Hypothalamus (tissue), 51 donors: Measurements from ENCODE around the gene ALDH3B1.
A peak's percentile ranks its signal among the peaks of the same experiment; 100 is the strongest.

Experiments
- DNase-seq, 51 donors: peaks; one replicate each; lab custom pipeline; 2025; lab: John Stamatoyannopoulos, UW

The ALDH3B1 gene

GRCh38 chr11:68027667-68028066, 17.5 kb downstream of the ALDH3B1 start:
- DNase-seq = no peak

- no peak for DNase-seq
These were observed 18.8 kb downstream of the ALDH3B1 start for GRCh38 chr11:68028802-68029545.

GRCh38 chr11:68030318-68031143, 20.4 kb downstream of the ALDH3B1 start, which contains the start of gene NDUFS8:
NDUFS8 (plus strand) TSS chr11:68030681; CDS start chr11:68032152, 1,471 bp downstream.
- peak; percentile 87 to 99 (median 96) for DNase-seq

GRCh38 chr11:68031144-68031464, 21.0 kb downstream of the ALDH3B1 start:
- no peak for DNase-seq

- DNase-seq = no peak
These were observed 21.9 kb downstream of the ALDH3B1 start for GRCh38 chr11:68032003-68032402.

GRCh38 chr11:68032997-68033707, 23.0 kb downstream of the ALDH3B1 start:
- DNase-seq = no peak

- DNase-seq = peak in 4 of 51 donors; percentile 15 to 26 (median 22)
These were observed 23.6 kb downstream of the ALDH3B1 start for GRCh38 chr11:68033708-68034045.

- no peak for DNase-seq
These were observed 25.2 kb downstream of the ALDH3B1 start for GRCh38 chr11:68035266-68035876.

- no peak for DNase-seq
These were observed 26.1 kb downstream of the ALDH3B1 start for GRCh38 chr11:68036141-68036716.

- DNase-seq = peak in 10 of 51 donors; percentile 14 to 41 (median 32)
These were observed 26.7 kb downstream of the ALDH3B1 start for GRCh38 chr11:68036717-68037239.

- DNase-seq = peak in 5 of 51 donors; percentile 11 to 27 (median 16)
These were observed 27.5 kb downstream of the ALDH3B1 start for GRCh38 chr11:68037411-68038225.

GRCh38 chr11:68038226-68038717, 28.1 kb downstream of the ALDH3B1 start:
- DNase-seq = no peak

GRCh38 chr11:68038718-68039525, 28.8 kb downstream of the ALDH3B1 start, which contains the start of gene TCIRG1:
TCIRG1 (plus strand) TSS chr11:68039025; CDS start chr11:68041272, 2,247 bp downstream.
- peak in 29 of 51 donors; percentile 11 to 70 (median 38) for DNase-seq

GRCh38 chr11:68039526-68040086, 29.5 kb downstream of the ALDH3B1 start:
- no peak for DNase-seq

- DNase-seq = peak in 3 of 51 donors; percentile 19 to 36 (median 27)
These were observed 30.2 kb downstream of the ALDH3B1 start for GRCh38 chr11:68040101-68040956.

- DNase-seq = no peak
These were observed 30.9 kb downstream of the ALDH3B1 start for GRCh38 chr11:68040957-68041591.
